SK-N-SH (cell line): Measurements from ENCODE around the gene MICAL2. TPM values are rescaled to one million over a fixed set of nuclear protein-coding genes. Genes with fewer than 3 reads are reported as not detected.

Experiments
- CTCF ChIA-PET: fragments of 300-600, 350-600 bp; formaldehyde crosslinking; extraction: SDS; loops from one replicate; lab custom pipeline; 2021; lab: Yijun Ruan, JAX
- POLR2A ChIA-PET: fragments of 350-600 bp; sonication (Branson Sonifier 250); formaldehyde crosslinking; extraction: SDS; loops from one replicate; lab custom pipeline; 2020; ENCODE audit warnings: antibody characterized with exemption, inconsistent platforms; lab: Yijun Ruan, JAX
- DNase-seq: peaks from one replicate; pipeline ENCODE4 v3.0.0; 2012
- H2AFZ ChIP-seq: fragments of 200-600 bp; sonication (generic); 2 replicates; pipeline ENCODE4 v1.8.1; 2016; ENCODE audit warnings: antibody characterized with exemption, mild to moderate bottlenecking, low read depth
- H3F3A ChIP-seq: fragments of 200-600 bp; sonication (generic); replicated peaks from 2 replicates; pipeline ENCODE3; 2016; ENCODE audit warnings: antibody characterized with exemption, mild to moderate bottlenecking; ENCODE audit not compliant: insufficient read depth
- H3K27ac ChIP-seq, 2 experiments: fragments of 200-500 bp in 1 of 2; fragments of 200-600 bp in 1 of 2; sonication (Bioruptor generic) in 1 of 2; sonication (generic), shearing (Covaris generic) in 1 of 2; 2 replicates each; pipeline versions ENCODE4 v1.5.1 to v1.6.1; 2014 to 2016; ENCODE audit warnings: low read depth in 2 of 2, inconsistent platforms in 1 of 2, low read length in 1 of 2, mild to moderate bottlenecking in 1 of 2, mixed read lengths in 1 of 2
- H3K27me3 ChIP-seq: fragments of 200-600 bp; sonication (generic), shearing (Covaris generic); 2 replicates; pipeline ENCODE4 v1.6.1; 2016; ENCODE audit warnings: mixed run types; ENCODE audit not compliant: insufficient read depth
- H3K36me3 ChIP-seq, 2 experiments: fragments of 200-500 bp in 1 of 2; fragments of 200-600 bp in 1 of 2; sonication (Bioruptor generic) in 1 of 2; sonication (generic) in 1 of 2; replicated peaks in 1 of 2; 2 replicates each; pipeline versions ENCODE3 to v1.5.1; 2014 to 2016; ENCODE audit warnings: low read length in 1 of 2, mild to moderate bottlenecking in 1 of 2; ENCODE audit not compliant: insufficient read depth in 2 of 2, control insufficient read depth in 1 of 2
- H3K4me1 ChIP-seq, 2 experiments: fragments of 200-500 bp in 1 of 2; fragments of 200-600 bp in 1 of 2; sonication (Bioruptor generic) in 1 of 2; sonication (generic), shearing (Covaris generic) in 1 of 2; 2 replicates each; pipeline versions ENCODE4 v1.5.1 to v1.6.1; 2014 to 2016; ENCODE audit warnings: low read depth in 1 of 2, low read length in 1 of 2, mixed run types in 1 of 2; ENCODE audit not compliant: insufficient read depth in 2 of 2, control insufficient read depth in 1 of 2
- H3K4me2 ChIP-seq: fragments of 200-600 bp; sonication (generic), shearing (Covaris generic); 2 replicates; pipeline ENCODE4 v1.6.1; 2017; ENCODE audit warnings: mixed run types
- H3K4me3 ChIP-seq, 2 experiments: fragments of 200-500 bp in 1 of 2; fragments of 200-600 bp in 1 of 2; sonication (Bioruptor generic) in 1 of 2; sonication (generic), shearing (Covaris generic) in 1 of 2; 2 replicates each; pipeline versions ENCODE4 v1.5.1 to v1.8.1; 2014 to 2016; ENCODE audit warnings: low read depth in 2 of 2, inconsistent platforms in 1 of 2, low read length in 1 of 2, mild to moderate bottlenecking in 1 of 2, mixed read lengths in 1 of 2, moderate library complexity in 1 of 2
- H3K79me2 ChIP-seq: fragments of 200-600 bp; sonication (generic); 2 replicates; pipeline ENCODE4 v1.8.1; 2017; ENCODE audit warnings: mild to moderate bottlenecking; ENCODE audit not compliant: insufficient read depth
- H3K9ac ChIP-seq: fragments of 200-600 bp; sonication (generic); 2 replicates; pipeline ENCODE4 v1.6.1; 2017; ENCODE audit warnings: mixed run types
- H3K9me2 ChIP-seq: fragments of 200-600 bp; sonication (generic); 2 replicates; pipeline ENCODE4 v1.6.1; 2017; ENCODE audit warnings: mixed run types
- H3K9me3 ChIP-seq: fragments of 200-600 bp; sonication (generic); 2 replicates; pipeline ENCODE4 v1.6.1; 2017; ENCODE audit warnings: mixed run types, mild to moderate bottlenecking, moderate library complexity
- H4K20me1 ChIP-seq: fragments of 200-600 bp; sonication (generic); 2 replicates; pipeline ENCODE4 v1.6.1; 2017; ENCODE audit warnings: mild to moderate bottlenecking, mixed run types; ENCODE audit not compliant: insufficient read depth
- CHD2 ChIP-seq: fragments of 150-350 bp; IDR thresholded peaks from 2 replicates; pipeline ENCODE4 v1.6.1; 2018; ENCODE audit warnings: low read length; ENCODE audit not compliant: partially characterized antibody
- JUND ChIP-seq: IDR thresholded peaks from 2 replicates; pipeline ENCODE4 v1.4.0; 2012
- MEF2A ChIP-seq: IDR thresholded peaks from 2 replicates; pipeline ENCODE4 v1.4.0; 2012; ENCODE audit warnings: low read depth, borderline replicate concordance
- NRF1 ChIP-seq: IDR thresholded peaks from 2 replicates; pipeline ENCODE4 v1.6.1; 2012; ENCODE audit warnings: low read depth, mild to moderate bottlenecking, low read length
- RXRA ChIP-seq: IDR thresholded peaks from 2 replicates; pipeline ENCODE4 v1.4.0; 2012; ENCODE audit warnings: low read depth, mild to moderate bottlenecking, borderline replicate concordance
- SIN3A ChIP-seq: IDR thresholded peaks from 2 replicates; pipeline ENCODE4 v1.6.1; 2012; ENCODE audit warnings: low read depth, mild to moderate bottlenecking, low read length, moderate library complexity, borderline replicate concordance
- TAF1 ChIP-seq: IDR thresholded peaks from 2 replicates; pipeline ENCODE4 v1.6.1; 2012; ENCODE audit warnings: low read depth, mild to moderate bottlenecking, low read length, moderate library complexity, borderline replicate concordance
- WGBS: methylation state at CpG from one replicate; pipeline ENCODE4 v1.1.6; 2017; ENCODE audit warnings: low lambda C conversion rate; 5-methylcytosine and 5-hydroxymethylcytosine counted together
- polyA plus RNA-seq, 3 experiments: library from polyadenylated mRNA; depleted of rRNA; stranded (reverse); fragments of >200 nt; gene quantifications; 2 replicates each; pipeline ENCODE4 v1.2.3, GENCODE V29; 2012
- TF ChIP-seq, protein P1 (sequence below): fragments of 150-350 bp; IDR thresholded peaks from 2 replicates; pipeline ENCODE4 v1.6.1; 2016; ENCODE audit warnings: mild to moderate bottlenecking, low read depth, low read length
- TF ChIP-seq, protein P2 (sequence below): IDR thresholded peaks from 2 replicates; pipeline ENCODE4 v1.4.0; 2012; ENCODE audit warnings: low read depth, borderline replicate concordance
- TF ChIP-seq, protein P3 (sequence below): IDR thresholded peaks from 2 replicates; pipeline ENCODE4; 2012
- TF ChIP-seq, protein P4 (sequence below): fragments of 200-600 bp; sonication (generic); IDR thresholded peaks from 2 replicates; pipeline ENCODE4 v1.6.1; 2017; ENCODE audit warnings: antibody characterized with exemption, mild to moderate bottlenecking, moderate library complexity
- TF ChIP-seq, protein P5 (sequence below): IDR thresholded peaks from 2 replicates; pipeline ENCODE4 v1.4.0; 2012; ENCODE audit warnings: low read depth, borderline replicate concordance

The MICAL2 gene
- polyA plus RNA-seq, 1 of the 3 experiments (the other 2 are of a cell fraction): 54.6 TPM

DNA sequence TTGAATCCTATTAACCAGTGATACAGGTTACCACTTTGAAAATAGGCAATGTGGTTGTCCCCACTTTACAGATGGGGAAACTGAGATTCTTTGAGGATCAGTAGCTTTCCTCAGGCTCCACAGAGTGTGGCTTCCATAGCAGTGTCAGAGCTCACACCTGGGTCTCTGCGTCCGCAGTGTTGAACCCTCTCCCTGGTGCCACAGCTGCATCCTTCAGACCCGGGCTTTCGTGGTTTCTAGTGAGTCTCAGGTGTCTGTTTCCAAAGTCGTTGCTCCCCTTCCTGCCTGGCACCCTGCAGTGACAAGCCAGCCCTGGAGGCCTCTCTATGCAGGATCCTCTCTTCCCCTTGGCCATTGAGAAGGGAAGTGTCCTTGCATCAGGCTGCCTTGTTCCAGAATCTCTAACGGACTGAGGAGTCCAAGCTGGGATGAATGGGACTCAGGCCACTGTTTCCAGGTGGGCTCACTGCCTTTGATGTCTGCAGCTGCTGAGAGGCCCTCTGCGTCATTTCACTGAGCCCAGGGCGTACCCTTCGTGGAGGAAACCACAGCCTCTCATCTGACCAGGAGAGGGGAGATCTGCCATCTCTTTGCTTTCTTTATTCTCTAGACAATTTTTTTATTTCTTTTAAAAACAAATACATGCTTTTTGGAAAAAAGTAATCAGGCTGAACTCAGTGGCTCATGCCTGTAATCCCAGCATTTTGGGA is 48.4 kb upstream of the MICAL2 start (continued):
- TF ChIP-seq, protein P1, sequence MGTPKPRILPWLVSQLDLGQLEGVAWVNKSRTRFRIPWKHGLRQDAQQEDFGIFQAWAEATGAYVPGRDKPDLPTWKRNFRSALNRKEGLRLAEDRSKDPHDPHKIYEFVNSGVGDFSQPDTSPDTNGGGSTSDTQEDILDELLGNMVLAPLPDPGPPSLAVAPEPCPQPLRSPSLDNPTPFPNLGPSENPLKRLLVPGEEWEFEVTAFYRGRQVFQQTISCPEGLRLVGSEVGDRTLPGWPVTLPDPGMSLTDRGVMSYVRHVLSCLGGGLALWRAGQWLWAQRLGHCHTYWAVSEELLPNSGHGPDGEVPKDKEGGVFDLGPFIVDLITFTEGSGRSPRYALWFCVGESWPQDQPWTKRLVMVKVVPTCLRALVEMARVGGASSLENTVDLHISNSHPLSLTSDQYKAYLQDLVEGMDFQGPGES: no peak
- TF ChIP-seq, protein P2, sequence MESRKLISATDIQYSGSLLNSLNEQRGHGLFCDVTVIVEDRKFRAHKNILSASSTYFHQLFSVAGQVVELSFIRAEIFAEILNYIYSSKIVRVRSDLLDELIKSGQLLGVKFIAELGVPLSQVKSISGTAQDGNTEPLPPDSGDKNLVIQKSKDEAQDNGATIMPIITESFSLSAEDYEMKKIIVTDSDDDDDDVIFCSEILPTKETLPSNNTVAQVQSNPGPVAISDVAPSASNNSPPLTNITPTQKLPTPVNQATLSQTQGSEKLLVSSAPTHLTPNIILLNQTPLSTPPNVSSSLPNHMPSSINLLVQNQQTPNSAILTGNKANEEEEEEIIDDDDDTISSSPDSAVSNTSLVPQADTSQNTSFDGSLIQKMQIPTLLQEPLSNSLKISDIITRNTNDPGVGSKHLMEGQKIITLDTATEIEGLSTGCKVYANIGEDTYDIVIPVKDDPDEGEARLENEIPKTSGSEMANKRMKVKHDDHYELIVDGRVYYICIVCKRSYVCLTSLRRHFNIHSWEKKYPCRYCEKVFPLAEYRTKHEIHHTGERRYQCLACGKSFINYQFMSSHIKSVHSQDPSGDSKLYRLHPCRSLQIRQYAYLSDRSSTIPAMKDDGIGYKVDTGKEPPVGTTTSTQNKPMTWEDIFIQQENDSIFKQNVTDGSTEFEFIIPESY: no peak

DNA sequence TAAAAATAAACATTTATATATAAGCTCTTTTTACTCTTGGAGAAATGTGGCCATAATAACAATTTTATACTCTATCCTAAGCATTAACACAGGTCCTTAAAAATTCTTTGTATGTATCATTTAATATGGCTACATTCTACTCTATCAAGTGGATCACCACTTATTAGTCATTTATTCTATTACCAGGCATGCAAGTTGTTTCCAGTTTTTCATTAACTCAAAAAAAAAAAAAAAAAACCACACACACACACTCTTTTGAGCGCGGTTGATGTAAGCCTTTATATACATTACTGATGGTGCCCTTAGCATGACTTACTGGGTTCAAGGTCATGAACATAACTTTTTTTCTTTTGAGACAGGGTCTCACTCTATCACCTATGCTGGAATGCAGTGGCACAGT is 47.1 kb upstream of the MICAL2 start:
- H3K36me3 ChIP-seq: no peaks in the 10 kb centered on the region
- no peaks in the 10 kb centered on the region for H3K9me3 ChIP-seq
- peaks cover 6% of the 10 kb centered on the region for H3F3A ChIP-seq
- POLR2A ChIA-PET: no interaction called here
- no peaks in the 10 kb centered on the region for H4K20me1 ChIP-seq
- H3K27ac ChIP-seq: no peak overlapping the region
- peaks cover 5 to 20% of the 10 kb centered on the region in 2 experiments; a peak in 3 of 4 replicates for H3K4me1 ChIP-seq
- DNase-seq: no peak
- no peak overlapping the region for H2AFZ ChIP-seq
- WGBS: 87% methylated on average over 2 of the region's 2 CpGs
- H3K9ac ChIP-seq: no peak overlapping the region
- no peak overlapping the region for H3K4me3 ChIP-seq
- no peaks in the 10 kb centered on the region for H3K79me2 ChIP-seq
- H3K27me3 ChIP-seq: no peaks in the 10 kb centered on the region
- no peak overlapping the region for H3K4me2 ChIP-seq
- no peaks in the 10 kb centered on the region for H3K9me2 ChIP-seq
- TF ChIP-seq JUND: no peak
- TF ChIP-seq MEF2A: no peak
- TF ChIP-seq, protein P1: no peak
- no peak for TF ChIP-seq CHD2
- TF ChIP-seq, protein P3, sequence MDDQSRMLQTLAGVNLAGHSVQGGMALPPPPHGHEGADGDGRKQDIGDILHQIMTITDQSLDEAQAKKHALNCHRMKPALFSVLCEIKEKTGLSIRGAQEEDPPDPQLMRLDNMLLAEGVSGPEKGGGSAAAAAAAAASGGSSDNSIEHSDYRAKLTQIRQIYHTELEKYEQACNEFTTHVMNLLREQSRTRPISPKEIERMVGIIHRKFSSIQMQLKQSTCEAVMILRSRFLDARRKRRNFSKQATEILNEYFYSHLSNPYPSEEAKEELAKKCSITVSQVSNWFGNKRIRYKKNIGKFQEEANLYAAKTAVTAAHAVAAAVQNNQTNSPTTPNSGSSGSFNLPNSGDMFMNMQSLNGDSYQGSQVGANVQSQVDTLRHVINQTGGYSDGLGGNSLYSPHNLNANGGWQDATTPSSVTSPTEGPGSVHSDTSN: no peak
- TF ChIP-seq, protein P4, sequence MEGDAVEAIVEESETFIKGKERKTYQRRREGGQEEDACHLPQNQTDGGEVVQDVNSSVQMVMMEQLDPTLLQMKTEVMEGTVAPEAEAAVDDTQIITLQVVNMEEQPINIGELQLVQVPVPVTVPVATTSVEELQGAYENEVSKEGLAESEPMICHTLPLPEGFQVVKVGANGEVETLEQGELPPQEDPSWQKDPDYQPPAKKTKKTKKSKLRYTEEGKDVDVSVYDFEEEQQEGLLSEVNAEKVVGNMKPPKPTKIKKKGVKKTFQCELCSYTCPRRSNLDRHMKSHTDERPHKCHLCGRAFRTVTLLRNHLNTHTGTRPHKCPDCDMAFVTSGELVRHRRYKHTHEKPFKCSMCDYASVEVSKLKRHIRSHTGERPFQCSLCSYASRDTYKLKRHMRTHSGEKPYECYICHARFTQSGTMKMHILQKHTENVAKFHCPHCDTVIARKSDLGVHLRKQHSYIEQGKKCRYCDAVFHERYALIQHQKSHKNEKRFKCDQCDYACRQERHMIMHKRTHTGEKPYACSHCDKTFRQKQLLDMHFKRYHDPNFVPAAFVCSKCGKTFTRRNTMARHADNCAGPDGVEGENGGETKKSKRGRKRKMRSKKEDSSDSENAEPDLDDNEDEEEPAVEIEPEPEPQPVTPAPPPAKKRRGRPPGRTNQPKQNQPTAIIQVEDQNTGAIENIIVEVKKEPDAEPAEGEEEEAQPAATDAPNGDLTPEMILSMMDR: no peak
- no peak for TF ChIP-seq NRF1
- no peak for TF ChIP-seq SIN3A
- TF ChIP-seq TAF1: no peak
- no peak for TF ChIP-seq RXRA
- TF ChIP-seq, protein P5, sequence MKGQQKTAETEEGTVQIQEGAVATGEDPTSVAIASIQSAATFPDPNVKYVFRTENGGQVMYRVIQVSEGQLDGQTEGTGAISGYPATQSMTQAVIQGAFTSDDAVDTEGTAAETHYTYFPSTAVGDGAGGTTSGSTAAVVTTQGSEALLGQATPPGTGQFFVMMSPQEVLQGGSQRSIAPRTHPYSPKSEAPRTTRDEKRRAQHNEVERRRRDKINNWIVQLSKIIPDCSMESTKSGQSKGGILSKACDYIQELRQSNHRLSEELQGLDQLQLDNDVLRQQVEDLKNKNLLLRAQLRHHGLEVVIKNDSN: no peak
- TF ChIP-seq, all 33 proteins: peak for 0
- CTCF ChIA-PET: interaction anchor here (0.6 to 6.9 kb wide), 3 partner anchors 16 to 218 kb away, joined by 3 to 39 read pairs (median 6); no protein-coding TSS in a partner anchor
